ENCODE measurements around the gene EWSR1.
A peak's percentile ranks its signal among the peaks of the same experiment; 100 is the strongest.
"Not testable (repeated sequence)": the region's sequence is repeated elsewhere in the genome, so short reads cannot be mapped to it uniquely, and the experiment has no call there.

The EWSR1 gene, protein sequence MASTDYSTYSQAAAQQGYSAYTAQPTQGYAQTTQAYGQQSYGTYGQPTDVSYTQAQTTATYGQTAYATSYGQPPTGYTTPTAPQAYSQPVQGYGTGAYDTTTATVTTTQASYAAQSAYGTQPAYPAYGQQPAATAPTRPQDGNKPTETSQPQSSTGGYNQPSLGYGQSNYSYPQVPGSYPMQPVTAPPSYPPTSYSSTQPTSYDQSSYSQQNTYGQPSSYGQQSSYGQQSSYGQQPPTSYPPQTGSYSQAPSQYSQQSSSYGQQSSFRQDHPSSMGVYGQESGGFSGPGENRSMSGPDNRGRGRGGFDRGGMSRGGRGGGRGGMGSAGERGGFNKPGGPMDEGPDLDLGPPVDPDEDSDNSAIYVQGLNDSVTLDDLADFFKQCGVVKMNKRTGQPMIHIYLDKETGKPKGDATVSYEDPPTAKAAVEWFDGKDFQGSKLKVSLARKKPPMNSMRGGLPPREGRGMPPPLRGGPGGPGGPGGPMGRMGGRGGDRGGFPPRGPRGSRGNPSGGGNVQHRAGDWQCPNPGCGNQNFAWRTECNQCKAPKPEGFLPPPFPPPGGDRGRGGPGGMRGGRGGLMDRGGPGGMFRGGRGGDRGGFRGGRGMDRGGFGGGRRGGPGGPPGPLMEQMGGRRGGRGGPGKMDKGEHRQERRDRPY

DNA sequence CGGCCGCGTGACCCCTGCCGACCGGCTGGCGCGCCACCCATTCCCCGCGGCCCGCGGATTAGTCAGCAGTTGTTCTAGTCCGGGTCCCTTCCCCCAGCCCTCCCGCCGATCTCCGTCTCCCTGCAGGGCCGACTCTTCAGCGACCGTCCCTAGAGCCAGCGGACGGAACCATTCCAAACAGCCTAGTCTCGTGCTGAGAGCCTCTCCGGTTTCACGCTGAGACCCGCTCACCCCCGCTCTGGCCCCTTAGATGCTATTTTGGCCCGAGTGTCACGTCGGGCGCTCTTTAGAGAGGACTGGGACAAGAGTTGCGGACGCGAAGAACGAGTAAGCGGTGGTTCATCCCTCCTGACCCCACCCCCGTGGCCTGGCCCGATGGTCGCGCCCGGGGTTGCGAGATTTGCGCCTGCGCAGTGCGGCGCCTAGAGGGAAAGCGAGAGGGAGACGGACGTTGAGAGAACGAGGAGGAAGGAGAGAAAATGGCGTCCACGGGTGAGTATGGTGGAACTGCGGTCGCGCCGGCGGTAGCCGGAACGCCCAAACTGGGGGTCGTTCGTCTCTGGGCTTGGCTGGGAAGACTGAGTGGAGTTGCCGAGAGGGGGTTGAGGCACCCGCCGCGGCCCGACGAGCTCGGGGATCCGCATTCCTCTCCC lies at the start of gene EWSR1, which contains the start of gene RHBDD3:
EWSR1 (plus strand) TSS at position 411 of the 653 bp plus-strand sequence; CDS start at position 480, 69 bp downstream.
RHBDD3 (minus strand) TSS at position 124 of the 653 bp plus-strand sequence. CDS start 2,355 bp downstream, outside the sequence.
- peak; percentile 96 for DNase-seq (ENCODE audit: low spot score)

DNA sequence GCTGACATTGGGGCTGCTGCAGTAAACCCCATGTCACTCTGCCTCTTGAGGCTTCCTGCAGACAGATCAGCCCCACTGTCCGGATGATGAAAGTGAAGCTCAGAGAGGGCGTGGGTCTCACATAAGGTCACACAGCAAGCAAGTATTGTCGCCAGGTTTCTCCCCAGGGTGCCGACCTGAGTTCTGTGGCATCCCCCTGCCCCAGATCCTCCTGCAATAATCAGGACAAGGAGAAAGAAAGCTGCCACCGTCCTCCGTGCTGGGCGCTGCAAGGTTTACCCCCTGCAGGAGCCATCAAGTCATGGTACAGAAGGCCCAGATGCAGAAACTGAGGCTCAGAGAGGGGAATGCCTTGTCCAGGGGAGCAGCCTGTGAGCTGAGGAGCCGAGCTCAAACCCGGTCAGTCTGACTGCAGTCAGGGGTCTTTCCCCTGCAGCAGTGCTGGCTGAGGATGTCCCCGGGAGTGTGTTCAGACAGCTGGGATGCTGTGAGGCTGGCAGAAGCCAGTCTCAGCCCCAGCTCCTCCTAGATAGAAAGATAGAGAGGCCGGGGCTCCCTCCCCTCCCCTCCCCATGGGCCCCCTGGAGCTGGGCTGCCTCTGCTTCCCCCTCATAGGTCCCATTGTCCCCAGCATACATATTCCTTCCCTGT lies 49.2 kb upstream of the EWSR1 start:
- no peak for DNase-seq (ENCODE audit: low spot score)

DNA sequence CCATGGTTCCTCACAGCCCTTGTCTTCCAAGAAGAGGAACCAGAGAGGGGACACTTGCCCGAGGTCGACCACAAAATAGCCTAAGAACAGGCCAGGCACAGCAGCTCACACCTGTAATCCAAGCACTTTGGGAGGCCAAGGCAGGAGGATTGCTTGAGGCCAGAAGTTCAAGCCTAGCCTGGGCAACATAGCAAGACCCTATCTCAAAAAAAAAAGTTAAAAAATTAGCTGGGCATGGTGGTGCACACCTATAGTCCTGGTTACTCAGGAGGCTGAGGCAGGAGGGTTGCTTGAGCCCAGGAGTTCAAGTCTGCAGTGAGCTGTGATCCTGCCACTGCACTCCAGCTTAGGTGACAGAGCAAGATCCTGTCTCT lies 48.7 kb upstream of the EWSR1 start:
- not testable (repeated sequence) for DNase-seq (ENCODE audit: low spot score)

DNA sequence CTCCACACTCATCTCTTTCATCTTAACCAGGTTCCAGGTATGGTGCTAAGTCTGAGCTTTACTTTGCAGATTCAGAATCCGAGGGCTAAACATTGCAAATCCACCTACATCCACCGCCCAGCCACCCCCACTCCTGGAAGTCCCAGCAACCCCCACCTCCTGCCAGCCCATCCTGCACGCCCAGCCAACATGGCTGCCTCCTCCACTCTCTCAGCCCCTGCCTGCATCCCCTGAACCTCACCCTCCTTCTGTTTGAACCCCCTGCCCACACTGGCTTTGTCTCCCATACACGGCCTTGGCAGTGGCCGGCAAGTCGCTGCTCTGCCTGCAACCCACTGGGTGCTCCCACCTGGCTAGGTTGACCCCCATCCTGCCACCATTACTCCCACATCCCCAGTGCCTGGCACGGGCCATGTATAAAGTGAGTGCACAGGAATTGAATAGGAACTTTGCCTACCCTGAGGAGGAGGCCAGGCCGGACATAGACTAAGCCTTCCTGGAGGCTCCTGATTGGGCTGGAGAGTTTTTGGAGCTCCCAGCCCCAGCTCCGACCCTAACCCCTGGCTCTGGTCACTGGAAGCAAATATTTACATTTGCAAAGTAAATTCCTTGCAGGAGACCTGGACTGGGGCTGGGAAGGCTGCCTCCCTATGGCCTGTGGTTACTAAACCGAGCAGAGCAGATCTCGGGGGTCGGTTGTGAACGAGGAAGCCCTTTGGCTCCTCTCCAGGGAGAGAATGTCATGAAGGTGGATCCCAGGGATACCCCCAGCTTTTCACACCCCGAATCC lies 48.0 kb upstream of the EWSR1 start:
- no peak for DNase-seq (ENCODE audit: low spot score)

DNA sequence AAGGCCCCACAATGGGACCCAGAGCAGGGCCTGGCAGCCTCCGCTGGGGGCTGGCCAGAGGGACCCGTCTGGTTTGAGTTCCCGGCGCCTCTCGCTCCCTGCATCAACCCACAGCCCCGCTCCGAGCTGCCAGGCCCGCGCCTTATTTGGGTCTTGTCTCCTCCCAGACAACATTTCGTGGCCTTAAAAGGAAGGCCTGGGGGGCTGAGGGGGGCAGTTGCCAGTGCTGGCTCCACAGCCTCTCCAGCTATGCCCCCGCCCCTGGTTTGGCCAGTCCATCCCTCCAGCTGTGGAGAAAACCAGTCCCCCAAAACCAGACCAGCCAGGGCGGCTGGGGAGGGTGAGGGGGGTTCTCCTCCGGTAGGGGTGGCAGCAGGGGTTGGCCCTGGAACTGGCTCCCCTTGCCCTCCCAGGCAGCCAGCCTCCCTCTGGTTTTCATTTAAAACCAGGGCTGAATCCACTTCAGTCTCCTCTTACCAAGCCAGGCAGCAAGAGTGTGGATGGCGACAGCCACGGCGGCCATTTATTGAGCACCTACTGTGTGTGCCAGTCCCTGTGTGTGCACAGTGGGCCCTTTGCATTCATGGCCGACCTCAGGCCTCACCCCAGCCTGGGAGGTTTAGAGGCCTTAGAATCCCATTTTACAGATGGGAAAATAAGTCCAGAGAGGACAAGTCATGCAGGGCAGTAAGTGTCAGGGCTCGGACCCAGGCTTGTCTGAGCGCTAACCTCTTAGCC lies 43.8 kb upstream of the EWSR1 start:
- DNase-seq (ENCODE audit: low spot score) = no peak

DNA sequence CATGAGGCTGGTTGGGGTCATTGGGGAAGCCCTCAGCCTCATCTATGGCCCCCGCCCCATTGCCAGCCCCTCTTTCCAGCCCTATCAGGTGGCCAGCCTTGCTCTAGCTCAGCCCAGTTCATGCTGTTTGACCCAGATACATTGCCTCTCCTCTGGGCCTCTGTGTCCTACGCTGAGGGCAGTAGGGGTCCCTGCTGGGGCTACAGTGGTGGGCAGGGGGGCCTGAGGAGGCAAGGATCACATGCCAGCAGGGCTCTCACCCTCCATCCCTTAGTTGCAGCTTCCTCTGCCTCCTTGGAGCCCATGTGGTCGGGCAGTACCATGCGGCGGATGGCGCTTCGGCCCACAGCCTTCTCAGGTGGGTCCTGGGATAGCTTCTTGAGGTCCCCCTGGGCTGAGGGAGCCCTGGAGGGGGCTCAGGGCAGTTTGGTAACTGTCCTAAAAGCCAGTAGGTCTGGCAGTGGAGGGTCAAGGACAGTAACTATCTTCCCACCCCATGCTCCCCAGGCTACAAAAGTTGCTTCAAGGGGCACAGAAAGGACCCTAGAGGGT lies 43.1 kb upstream of the EWSR1 start:
- DNase-seq (ENCODE audit: low spot score) = no peak

DNA sequence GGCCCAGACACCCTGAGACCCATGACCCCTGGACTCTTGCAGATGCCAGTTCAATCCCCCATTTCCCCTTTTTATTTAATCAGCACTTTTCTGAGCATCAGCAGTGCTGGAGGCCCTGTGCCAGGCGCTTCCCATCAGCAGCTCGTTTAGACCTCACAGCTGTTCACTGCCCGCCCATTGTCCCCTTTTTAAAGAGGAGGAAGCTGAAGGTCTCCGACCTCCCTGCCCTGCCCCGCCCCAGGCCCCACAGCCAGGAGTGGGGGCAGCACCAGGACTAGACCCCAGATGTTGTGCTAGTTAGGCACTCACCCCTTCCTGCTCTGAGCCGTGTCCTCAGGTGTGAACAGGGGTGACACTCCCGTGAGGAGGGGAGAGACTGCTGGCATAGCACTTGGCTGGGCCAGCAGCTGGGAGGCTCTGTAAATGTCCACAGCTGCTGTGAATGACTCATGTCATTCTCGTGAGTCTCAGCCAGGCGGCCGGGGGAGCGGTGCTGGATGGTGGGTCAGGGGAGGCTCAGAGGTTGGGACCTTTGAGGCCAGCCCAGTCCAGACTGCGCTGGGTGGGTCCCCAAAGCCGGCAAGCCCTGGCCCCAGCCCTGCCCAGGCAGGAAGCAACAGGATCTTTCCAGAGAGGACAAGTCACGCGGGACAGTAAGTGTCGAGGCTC lies 42.5 kb upstream of the EWSR1 start:
- DNase-seq (ENCODE audit: low spot score) = no peak

DNA sequence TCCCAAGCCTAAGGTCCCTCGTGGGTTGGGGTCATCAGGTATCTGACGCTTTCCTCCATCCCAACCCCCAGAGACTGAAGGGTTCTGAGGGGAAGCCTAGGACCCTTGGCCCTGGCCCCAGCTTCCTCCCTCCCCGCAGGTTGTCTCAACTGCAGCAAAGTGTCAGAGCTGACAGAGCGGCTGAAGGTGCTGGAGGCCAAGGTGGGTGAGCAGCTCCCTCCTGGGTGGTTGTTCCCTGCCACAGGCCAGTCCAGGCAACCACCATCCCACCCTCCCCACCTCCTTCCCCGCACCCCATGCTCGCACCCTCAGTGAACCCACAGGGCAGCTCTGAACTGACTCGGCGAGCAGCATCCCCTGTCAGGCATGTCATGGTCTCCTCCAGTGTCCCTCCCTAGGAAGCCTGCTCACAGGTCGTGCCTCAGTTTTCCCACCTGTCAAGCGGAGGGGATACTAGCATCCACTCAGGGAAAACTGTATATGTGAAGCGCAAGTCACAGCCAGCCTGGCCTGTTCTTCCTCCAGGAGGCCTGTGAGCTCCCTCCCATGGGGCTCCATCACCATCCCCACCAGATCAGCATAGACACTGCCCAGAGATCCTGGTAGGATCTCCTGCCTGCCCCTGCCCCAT lies 41.6 kb upstream of the EWSR1 start:
- no peak for DNase-seq (ENCODE audit: low spot score)

DNA sequence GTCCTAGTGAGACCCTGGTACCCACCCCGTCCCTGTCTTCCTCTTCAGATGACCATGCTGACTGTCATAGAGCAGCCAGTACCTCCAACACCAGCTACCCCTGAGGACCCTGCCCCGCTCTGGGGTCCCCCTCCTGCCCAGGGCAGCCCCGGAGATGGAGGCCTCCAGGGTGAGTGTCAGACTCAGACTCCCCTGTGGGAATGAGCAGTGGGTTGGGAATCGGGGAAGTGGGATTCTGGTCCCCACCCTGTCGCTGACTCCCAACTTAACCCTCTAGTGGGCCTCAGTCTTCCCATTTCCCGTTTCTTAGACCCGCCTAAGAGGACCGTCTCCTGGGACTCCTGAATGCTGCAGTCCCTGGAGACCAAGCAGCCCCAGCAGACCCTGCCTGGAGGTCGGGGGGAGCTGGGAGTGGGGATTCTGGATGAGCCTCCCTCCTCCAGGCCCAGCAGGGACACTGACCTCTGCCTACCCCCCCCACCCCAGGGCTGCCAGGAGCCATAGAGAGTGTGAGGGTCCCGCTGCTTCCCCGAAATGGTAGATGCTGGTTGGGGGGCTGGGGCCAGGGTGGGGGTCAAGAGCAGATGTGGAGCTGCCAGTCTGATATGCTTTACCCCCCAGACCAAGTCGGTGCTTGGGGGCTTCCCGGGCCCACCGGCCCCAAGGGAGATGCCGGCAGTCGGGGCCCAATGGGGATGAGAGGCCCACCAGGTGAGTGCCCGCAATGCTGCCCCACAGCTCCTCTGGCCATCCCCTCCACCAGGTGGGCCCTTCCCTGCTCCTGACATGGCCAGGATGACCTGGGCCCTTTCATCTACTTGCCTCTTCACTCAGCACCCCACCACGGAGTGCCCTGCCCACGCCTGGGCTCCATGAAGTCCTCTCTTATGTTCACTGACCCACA lies 36.8 kb upstream of the EWSR1 start:
- DNase-seq (ENCODE audit: low spot score) = no peak

DNA sequence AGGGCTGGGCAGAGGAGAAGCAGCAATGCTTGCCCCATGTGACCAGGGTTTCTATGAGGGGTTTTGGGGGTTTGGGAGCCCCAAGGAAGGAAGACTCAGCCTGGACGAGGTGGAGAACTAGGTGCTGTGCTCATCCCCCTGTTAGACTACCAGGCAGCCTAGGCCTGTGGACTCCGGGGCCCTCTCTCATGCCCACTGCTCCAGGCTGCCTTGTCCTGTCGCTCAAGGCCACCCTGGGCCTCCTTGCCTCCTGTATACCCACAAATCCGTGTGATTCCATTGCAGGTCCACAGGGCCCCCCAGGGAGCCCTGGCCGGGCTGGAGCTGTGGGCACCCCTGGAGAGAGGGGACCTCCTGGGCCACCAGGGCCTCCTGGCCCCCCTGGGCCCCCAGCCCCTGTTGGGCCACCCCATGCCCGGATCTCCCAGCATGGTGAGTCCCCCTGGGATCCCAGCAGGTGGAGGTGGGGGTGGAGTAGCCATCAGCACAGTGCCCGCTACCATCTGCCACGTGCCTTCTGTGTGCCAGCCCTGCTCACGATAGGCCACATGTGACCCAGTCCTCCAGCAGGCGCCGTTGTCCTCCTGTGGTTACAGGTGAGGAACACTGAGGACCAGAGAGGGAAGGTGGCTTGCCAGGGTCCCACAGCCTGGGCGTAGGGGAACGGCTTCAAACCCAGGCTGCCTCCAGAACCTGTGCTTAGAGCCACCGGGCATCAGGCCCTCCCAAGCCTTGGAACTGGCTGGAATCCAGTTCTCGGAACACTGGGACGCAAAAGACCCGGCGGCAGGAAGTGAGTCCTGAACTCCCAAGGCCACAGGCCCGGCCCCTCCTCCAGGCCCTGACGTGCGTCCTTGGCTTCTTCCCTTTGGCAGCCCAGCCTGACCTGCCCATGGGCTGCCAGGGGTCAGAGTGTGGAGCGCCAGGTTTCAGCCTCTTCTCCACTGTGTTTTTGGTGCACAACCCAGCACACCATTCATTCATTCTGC lies 35.8 kb upstream of the EWSR1 start:
- no peak for DNase-seq (ENCODE audit: low spot score)

DNA sequence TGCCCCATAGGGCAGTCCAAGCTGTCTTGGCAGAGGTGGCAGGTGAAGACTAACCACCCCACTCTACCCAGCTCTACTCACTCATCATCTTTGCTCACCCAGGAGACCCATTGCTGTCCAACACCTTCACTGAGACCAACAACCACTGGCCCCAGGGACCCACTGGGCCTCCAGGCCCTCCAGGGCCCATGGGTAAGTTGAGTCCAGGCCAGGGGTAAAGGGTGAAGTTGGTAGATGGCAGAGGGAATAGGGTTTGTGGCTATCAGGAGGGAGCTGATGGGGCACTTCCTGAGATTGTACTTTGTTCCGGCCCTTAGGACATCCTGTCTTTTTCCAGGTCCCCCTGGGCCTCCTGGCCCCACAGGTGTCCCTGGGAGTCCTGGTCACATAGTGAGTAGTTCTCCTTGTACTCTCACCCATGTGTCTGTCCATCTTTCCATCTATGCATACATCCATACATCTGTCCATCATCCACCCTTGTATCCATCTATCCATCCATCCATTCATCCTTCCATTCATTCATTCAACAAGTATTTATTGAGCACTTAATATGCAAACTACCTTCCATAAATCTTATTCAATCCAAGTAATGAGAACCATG lies 34.7 kb upstream of the EWSR1 start:
- no peak for DNase-seq (ENCODE audit: low spot score)

DNA sequence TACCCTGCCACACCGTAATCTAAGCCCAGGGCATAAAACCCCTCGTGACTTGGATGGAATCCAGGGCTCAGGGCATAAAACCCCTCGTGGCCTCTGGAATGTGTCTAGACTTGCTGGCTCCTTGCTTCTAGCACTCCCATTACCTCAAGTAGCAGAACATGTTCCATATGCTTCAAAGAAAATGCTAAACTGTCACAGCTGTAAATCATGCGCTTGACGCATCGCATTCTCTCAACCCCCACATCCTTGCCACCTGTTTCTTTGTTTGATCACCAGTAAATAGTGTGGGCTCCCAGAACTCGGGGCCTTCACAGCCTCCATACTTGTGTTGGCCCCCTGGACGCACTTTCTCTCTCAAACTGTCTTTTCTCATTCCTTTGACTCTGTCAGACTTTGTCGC lies 27.6 kb upstream of the EWSR1 start:
- DNase-seq (ENCODE audit: low spot score) = not testable (repeated sequence)

DNA sequence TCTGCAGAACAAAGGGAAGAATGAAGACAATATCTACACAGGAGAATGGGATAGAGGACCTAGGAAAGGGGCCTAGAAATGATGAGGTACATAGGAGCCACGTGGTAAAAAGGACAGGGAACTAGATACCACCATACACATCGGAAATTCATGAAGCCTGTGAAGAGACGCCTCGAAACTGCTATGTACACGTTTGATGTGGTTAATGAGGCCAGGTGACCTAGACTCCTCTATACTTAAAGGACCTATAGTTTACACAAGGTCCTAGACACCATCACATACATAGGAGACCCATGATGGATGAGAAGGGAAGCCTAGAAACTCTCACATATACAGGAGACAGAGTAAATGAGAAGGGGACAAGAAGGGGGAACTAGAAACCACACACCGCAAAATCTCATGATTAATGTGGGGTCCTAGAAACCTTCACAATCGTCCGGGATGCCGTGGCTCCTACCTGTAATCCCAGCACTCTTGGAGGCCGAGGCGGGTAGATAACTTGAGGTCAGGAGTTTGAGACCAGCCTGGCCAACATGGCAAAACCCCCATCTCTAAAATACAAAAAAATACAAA lies 24.1 kb upstream of the EWSR1 start:
- DNase-seq (ENCODE audit: low spot score) = no peak

DNA sequence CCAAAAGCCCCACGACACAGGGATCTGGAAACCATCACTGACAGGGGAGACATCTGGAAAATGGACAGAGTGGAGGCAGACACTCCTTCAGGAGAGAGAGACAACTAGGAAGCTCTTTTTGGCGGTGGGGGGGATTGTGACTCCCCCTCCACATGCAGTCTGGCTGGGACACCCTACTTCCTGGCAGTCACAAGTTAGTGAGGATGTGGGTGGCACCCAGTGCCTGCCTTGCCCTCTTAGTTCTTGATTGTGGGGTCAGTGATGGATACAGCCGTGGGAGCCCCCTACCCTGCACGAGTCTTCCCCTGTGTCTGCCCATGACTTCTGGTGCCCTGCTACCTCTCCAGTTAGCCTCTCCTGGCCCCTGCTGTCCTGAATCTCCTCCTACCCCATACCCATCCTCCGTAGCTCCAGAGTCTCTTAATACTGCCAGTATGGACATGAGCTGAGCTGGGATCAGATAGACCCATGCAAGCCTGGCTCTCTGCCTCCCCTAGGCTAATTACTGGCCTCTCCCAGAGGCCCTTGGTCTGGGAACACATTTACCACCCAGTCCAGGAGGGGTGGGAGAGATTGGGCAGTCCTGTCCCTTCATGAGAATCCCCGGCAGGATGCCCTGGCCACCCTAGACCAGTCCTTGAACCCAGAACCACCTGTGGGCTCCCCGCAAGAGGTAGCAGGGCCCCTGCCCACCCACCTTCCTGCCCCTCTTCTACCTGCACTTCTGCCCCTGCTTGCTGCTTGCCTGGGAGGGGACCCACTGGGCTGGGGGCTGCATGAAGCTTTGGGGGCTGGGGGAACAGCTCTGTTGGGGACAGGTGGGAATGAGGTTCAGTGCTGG lies 23.1 kb upstream of the EWSR1 start:
- no peak for DNase-seq (ENCODE audit: low spot score)

DNA sequence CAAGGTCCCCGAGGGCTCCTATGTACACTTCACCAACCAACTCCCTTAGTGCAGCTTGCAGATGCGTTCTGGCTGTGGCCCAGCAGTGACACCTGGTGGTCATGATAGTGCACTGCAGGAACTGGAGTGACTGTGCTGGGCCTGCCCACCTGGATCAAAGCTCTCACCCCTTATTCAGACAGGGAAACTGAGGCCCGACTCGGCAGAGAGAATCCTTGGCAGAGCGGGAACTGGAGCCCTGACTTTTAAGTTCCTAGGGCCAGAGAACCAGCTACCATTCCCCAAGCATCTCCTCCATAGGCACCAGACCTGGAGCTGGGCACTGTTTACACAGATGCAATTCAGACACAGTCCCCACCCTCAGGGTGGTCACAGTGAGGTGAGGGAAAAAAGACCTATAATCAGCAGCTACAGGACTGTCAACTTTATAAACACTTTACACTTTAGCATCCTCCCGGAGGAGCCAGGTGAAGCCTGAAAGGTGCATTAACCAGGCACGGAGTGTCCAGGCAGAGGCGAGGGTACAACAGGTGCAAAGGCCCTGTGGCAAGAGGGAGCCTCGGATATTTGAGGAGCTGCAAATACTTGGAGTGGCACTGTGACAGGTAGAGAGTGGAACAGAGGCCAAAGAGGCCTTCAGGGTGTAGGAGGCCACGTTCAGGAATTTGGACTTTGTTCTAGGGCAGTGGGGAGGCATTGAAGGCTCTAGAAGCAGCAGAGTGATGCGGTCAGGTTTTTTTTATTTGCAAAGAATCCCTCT lies 22.3 kb upstream of the EWSR1 start:
- peak; percentile 71 for DNase-seq (ENCODE audit: low spot score)

All from activated CD4-positive, alpha-beta T cell treated with anti-CD3 and anti-CD28 coated beads, Interleukin-2, Interleukin-4, amounts not matched to agents 100 ng/mL and 50 ng/mL, durations not matched to agents 16 hours and 8 hours (primary cell).